Motor neuron (in vitro differentiated cells): ENCODE data around the gene ZNF516. TPM values are rescaled to one million over a fixed set of nuclear protein-coding genes. Genes with fewer than 3 reads are reported as not detected.

Experiments
- ATAC-seq, 8 experiments: fragments of 200-7000 bp; cut with Tn5 transposase; replicated peaks in 6 of 8; 2 replicates each; pipeline ENCODE4 v1.8.0; 2021; ENCODE audit warnings: mild to moderate bottlenecking in 8 of 8, moderate library complexity in 8 of 8
- H3K27ac ChIP-seq, 2 donors: fragments of 250-450 bp; sonication (Bioruptor Pico); 2 replicates each; pipeline ENCODE4 v1.9.0; 2021; ENCODE audit warnings: antibody characterized with exemption in 2 of 2, mild to moderate bottlenecking in 2 of 2, moderate library complexity in 1 of 2
- H3K4me1 ChIP-seq, 2 donors: fragments of 250-450 bp; sonication (Bioruptor Pico); replicated peaks in 1 of 2; 2 replicates each; pipeline ENCODE4 v1.6.1; 2021; ENCODE audit warnings: antibody characterized with exemption in 2 of 2, mild to moderate bottlenecking in 2 of 2, moderate library complexity in 1 of 2
- H3K4me3 ChIP-seq, 5 donors: fragments of 250-450 bp; sonication (Bioruptor Pico); 2 replicates each; pipeline ENCODE4 v1.9.0; 2021; ENCODE audit warnings: antibody characterized with exemption in 5 of 5, mild to moderate bottlenecking in 5 of 5, moderate library complexity in 4 of 5
- WGBS, 10 experiments: fragments of 450-650 bp; shearing (Covaris generic); methylation state at CpG; one replicate each; pipeline ENCODE4 v1.0.0; 2022; 5-methylcytosine and 5-hydroxymethylcytosine counted together
- in situ Hi-C, 9 experiments: fragments of 400-800 bp; cut with MboI; loops; one replicate each; pipeline ENCODE4 v1.15.0; 2021; ENCODE audit warnings: low sequenced_read_pairs in 9 of 9, low pct_unique_long_range_greater_than_20kb in 2 of 9; ENCODE audit not compliant: unreplicated experiment in 9 of 9
- total RNA-seq, 8 experiments: library from RNA; unstranded; fragments of 300-600 nt; gene quantifications; 2 replicates each; pipeline versions ENCODE4 v1.2.3 to v1.2.4, GENCODE V29; 2022

Gene ZNF516
- total RNA-seq, 8 experiments from 2014 or later: 13.0 to 64.2 (median 33.1) TPM

- H3K4me3 ChIP-seq: no peak overlapping the region
- WGBS, 10 experiments: 73 to 100% (median 100%) methylated on average over 1 to 2 of the region's 10 CpGs; no CpG with 5 or more reads in 7 of the 10 experiments
- H3K27ac ChIP-seq: no peak overlapping the region
- in situ Hi-C loops: loop anchor here in 5 of 9 experiments (25.0 kb wide), 2 partner anchors 302 to 327 kb away; no protein-coding TSS in a partner anchor
- H3K4me1 ChIP-seq: peaks cover 3 to 8% of the 10 kb centered on the region in 2 donors
- ATAC-seq: no peak
Measured at GRCh38 chr18:76385681-76385975, 109.4 kb downstream of the ZNF516 start.

GRCh38 chr18:76384861-76385680 lies 110.0 kb downstream of the ZNF516 start:
- ATAC-seq: peak in 4 of 8 experiments; percentile 16 to 77 (median 40)
- Histone ChIP-seq H3K4me3 (no peak overlapping the region), H3K4me1 (peaks cover 3 to 8% of the 10 kb centered on the region in 2 donors), H3K27ac (no peak overlapping the region)
- in situ Hi-C loops: loop anchor here in 5 of 9 experiments (25.0 kb wide), 2 partner anchors 302 to 327 kb away; no protein-coding TSS in a partner anchor
- 40 to 100% (median 82%) methylated on average over 1 to 16 of the region's 35 CpGs; no CpG with 5 or more reads in 1 of the 10 experiments for WGBS, 10 experiments

- in situ Hi-C loops: loop anchor here in 5 of 9 experiments (25.0 kb wide), 2 partner anchors 303 to 328 kb away; no protein-coding TSS in a partner anchor
- 87 to 100% methylated on average over 1 to 3 of the region's 30 CpGs; no CpG with 5 or more reads in 8 of the 10 experiments for WGBS, 10 experiments
- no peak for ATAC-seq
- Histone ChIP-seq H3K4me1 (peaks cover 2 to 3% of the 10 kb centered on the region in 2 donors), H3K4me3 (no peak overlapping the region), H3K27ac (no peak overlapping the region)
Measured at GRCh38 chr18:76384114-76384790, 110.8 kb downstream of the ZNF516 start.

GRCh38 chr18:76383636-76384035 lies 111.4 kb downstream of the ZNF516 start:
- Histone ChIP-seq H3K4me3 (no peak overlapping the region), H3K4me1 (no peaks in the 10 kb centered on the region), H3K27ac (no peak overlapping the region)
- in situ Hi-C loops: loop anchor here in 5 of 9 experiments (25.0 kb wide), 2 partner anchors 304 to 329 kb away; no protein-coding TSS in a partner anchor
- ATAC-seq: no peak
- WGBS, 10 experiments: 94 to 100% (median 100%) methylated on average over 1 to 8 of the region's 13 CpGs; no CpG with 5 or more reads in 4 of the 10 experiments

- in situ Hi-C loops: loop anchor here in 5 of 9 experiments (25.0 kb wide), 2 partner anchors 305 to 330 kb away; no protein-coding TSS in a partner anchor
Measured at GRCh38 chr18:76382275-76382674, 112.8 kb downstream of the ZNF516 start.

GRCh38 chr18:76380791-76381405 lies 114.1 kb downstream of the ZNF516 start:
- Histone ChIP-seq H3K4me1 (no peaks in the 10 kb centered on the region), H3K4me3 (no peak overlapping the region), H3K27ac (no peak overlapping the region)
- in situ Hi-C loops: loop anchor here in 5 of 9 experiments (25.0 kb wide), 2 partner anchors 306 to 331 kb away; no protein-coding TSS in a partner anchor
- ATAC-seq: peak in 2 of 8 experiments; percentile 44 to 72
- WGBS, 10 experiments: 64 to 100% (median 88%) methylated on average over 1 to 20 of the region's 26 CpGs; no CpG with 5 or more reads in 1 of the 10 experiments

More at GRCh38 chr18:76382275-76382674, 112.8 kb downstream of the ZNF516 start:
- Histone ChIP-seq H3K27ac (no peak overlapping the region), H3K4me3 (no peak overlapping the region), H3K4me1 (no peaks in the 10 kb centered on the region)
- ATAC-seq: no peak
- WGBS, 10 experiments: 81 to 100% (median 93%) methylated on average over 2 to 7 of the region's 8 CpGs; no CpG with 5 or more reads in 2 of the 10 experiments

- in situ Hi-C loops: loop anchor here in 5 of 9 experiments (25.0 kb wide), 2 partner anchors 307 to 332 kb away; no protein-coding TSS in a partner anchor
- Histone ChIP-seq H3K27ac (no peak overlapping the region), H3K4me1 (no peaks in the 10 kb centered on the region), H3K4me3 (no peak overlapping the region)
- 85 to 100% (median 91%) methylated on average over 2 to 13 of the region's 19 CpGs; no CpG with 5 or more reads in 2 of the 10 experiments for WGBS, 10 experiments
- no peak for ATAC-seq
Measured at GRCh38 chr18:76380127-76380729, 114.8 kb downstream of the ZNF516 start.

GRCh38 chr18:76379226-76380126 lies 115.6 kb downstream of the ZNF516 start:
- in situ Hi-C loops: loop anchor here in 5 of 9 experiments (25.0 kb wide), 2 partner anchors 308 to 333 kb away; no protein-coding TSS in a partner anchor
- Histone ChIP-seq H3K27ac (no peak overlapping the region), H3K4me1 (no peaks in the 10 kb centered on the region), H3K4me3 (no peak overlapping the region)
- 80 to 100% (median 98%) methylated on average over 1 to 5 of the region's 53 CpGs; no CpG with 5 or more reads in 6 of the 10 experiments for WGBS, 10 experiments
- ATAC-seq: no peak

- no peak for ATAC-seq
- Histone ChIP-seq H3K27ac (no peak overlapping the region), H3K4me1 (no peaks in the 10 kb centered on the region), H3K4me3 (no peak overlapping the region)
- in situ Hi-C loops: loop anchor here in 5 of 9 experiments (25.0 kb wide), 2 partner anchors 309 to 334 kb away; no protein-coding TSS in a partner anchor
- 83 to 100% (median 97%) methylated on average over 1 to 14 of the region's 32 CpGs; no CpG with 5 or more reads in 2 of the 10 experiments for WGBS, 10 experiments
Measured at GRCh38 chr18:76378526-76379215, 116.4 kb downstream of the ZNF516 start.

GRCh38 chr18:76377359-76377756 lies 117.7 kb downstream of the ZNF516 start:
- Histone ChIP-seq H3K27ac (no peak overlapping the region), H3K4me3 (no peak overlapping the region), H3K4me1 (no peaks in the 10 kb centered on the region)
- in situ Hi-C loops: loop anchor here in 5 of 9 experiments (25.0 kb wide), 2 partner anchors 310 to 335 kb away; no protein-coding TSS in a partner anchor
- no peak for ATAC-seq
- WGBS, 10 experiments: 86 to 100% (median 90%) methylated on average over 1 to 2 of the region's 3 CpGs; no CpG with 5 or more reads in 7 of the 10 experiments
